K562 (cell line): ENCODE measurements around the gene CACNA1E. TPM values are rescaled to one million over a fixed set of nuclear protein-coding genes. Genes with fewer than 3 reads are reported as not detected.

Experiments used
- BMI1 ChIP-seq: fragments of 150-350 bp; IDR thresholded peaks from 2 replicates; pipeline ENCODE4 v1.6.1; 2014; ENCODE audit warnings: low read length
- CBFB ChIP-seq: sonication (generic); formaldehyde crosslinking; IDR thresholded peaks from 2 replicates; pipeline ENCODE4 v1.4.0; 2020; ENCODE audit warnings: mild to moderate bottlenecking, missing genetic modification reagents
- CXXC5 ChIP-seq: fragments of 250-450 bp; sonication (Bioruptor Pico); IDR thresholded peaks from 2 replicates; pipeline ENCODE4 v1.8.0; 2022; ENCODE audit warnings: inconsistent platforms, mild to moderate bottlenecking, moderate library complexity
- DLX4 ChIP-seq: fragments of 250-450 bp; sonication (Bioruptor Pico); IDR thresholded peaks from 2 replicates; pipeline ENCODE4 v1.6.1; 2021; ENCODE audit warnings: mild to moderate bottlenecking
- ELF4 ChIP-seq: fragments of 450-650 bp; formaldehyde crosslinking; IDR thresholded peaks from 2 replicates; pipeline ENCODE4 v1.4.0; 2022; ENCODE audit warnings: missing genetic modification characterization
- HSF4 ChIP-seq: fragments of 250-450 bp; sonication (Bioruptor Pico); IDR thresholded peaks from 2 replicates; pipeline ENCODE4 v2.1.2; 2022; ENCODE audit warnings: mild to moderate bottlenecking, moderate library complexity, borderline replicate concordance
- JUN ChIP-seq, 2 experiments: sonication (generic) in 1 of 2; formaldehyde crosslinking in 1 of 2; IDR thresholded peaks; 2 replicates each; pipeline versions ENCODE4 v1.6.1 to v1.8.0; 2012 to 2022; ENCODE audit warnings: borderline replicate concordance in 2 of 2, mild to moderate bottlenecking in 2 of 2, improper control_type of control experiment in 1 of 2, low read depth in 1 of 2, low read length in 1 of 2, missing genetic modification reagents in 1 of 2
- JUND ChIP-seq, 2 experiments: IDR thresholded peaks; 2 replicates in 1 of 2; 3 replicates in 1 of 2; pipeline ENCODE4 v1.6.1; 2011; ENCODE audit warnings: borderline replicate concordance in 2 of 2, low read depth in 2 of 2, low read length in 2 of 2, improper control_type of control experiment in 1 of 2, missing biosample characterization in 1 of 2, missing genetic modification characterization in 1 of 2, missing genetic modification reagents in 1 of 2
- MAFF ChIP-seq: IDR thresholded peaks from 2 replicates; pipeline ENCODE4 v1.6.1; 2012; ENCODE audit warnings: low read length, improper control_type of control experiment
- MTA3 ChIP-seq: fragments of 450-650 bp; formaldehyde crosslinking; IDR thresholded peaks from 2 replicates; pipeline ENCODE4 v1.6.1; 2017; ENCODE audit warnings: mild to moderate bottlenecking, borderline replicate concordance
- MTF1 ChIP-seq: fragments of 250-450 bp; sonication (Bioruptor Pico); IDR thresholded peaks from 2 replicates; pipeline ENCODE4 v1.9.0; 2021; ENCODE audit warnings: moderate library complexity, mild to moderate bottlenecking, inconsistent platforms, borderline replicate concordance
- NCOA2 ChIP-seq, 2 experiments: fragments of 450-650 bp; IDR thresholded peaks; 2 replicates each; pipeline ENCODE4 v1.6.1; 2018; ENCODE audit warnings: mild to moderate bottlenecking in 2 of 2, moderate library complexity in 1 of 2; ENCODE audit not compliant: partially characterized antibody in 2 of 2
- NFE2L1 ChIP-seq: fragments of 450-650 bp; IDR thresholded peaks from 2 replicates; pipeline ENCODE4 v1.6.1; 2016; ENCODE audit warnings: missing genetic modification characterization, low read depth, mild to moderate bottlenecking, missing compliant biosample characterization, moderate library complexity, borderline replicate concordance
- NONO ChIP-seq, 2 experiments: fragments of 200-400 bp in 1 of 2; fragments of 450-650 bp in 1 of 2; formaldehyde crosslinking in 1 of 2; IDR thresholded peaks; 2 replicates each; pipeline ENCODE4 v1.6.1; 2017; ENCODE audit warnings: low read depth in 2 of 2, mild to moderate bottlenecking in 2 of 2, moderate library complexity in 2 of 2, low read length in 1 of 2
- PCBP1 ChIP-seq: fragments of 200-400 bp; formaldehyde crosslinking; IDR thresholded peaks from 2 replicates; pipeline ENCODE4 v1.6.1; 2018; ENCODE audit warnings: mild to moderate bottlenecking, low read depth, low read length; ENCODE audit not compliant: poor library complexity, severe bottlenecking
- SPI1 ChIP-seq: IDR thresholded peaks from 2 replicates; pipeline ENCODE4 v1.6.1; 2011; ENCODE audit warnings: low read depth, low read length, control low read depth, borderline replicate concordance
- TARDBP ChIP-seq: fragments of 450-650 bp; IDR thresholded peaks from 2 replicates; pipeline ENCODE4 v1.6.1; 2016
- TFE3 ChIP-seq: fragments of 450-650 bp; formaldehyde crosslinking; IDR thresholded peaks from 2 replicates; pipeline ENCODE4 v1.4.0; 2020; ENCODE audit warnings: mild to moderate bottlenecking, mixed read lengths
- ZFP30 ChIP-seq: fragments of 250-450 bp; sonication (Bioruptor Pico); IDR thresholded peaks from 2 replicates; pipeline ENCODE4 v1.8.0; 2022; ENCODE audit warnings: moderate library complexity, mild to moderate bottlenecking, inconsistent platforms, borderline replicate concordance
- ZNF174 ChIP-seq: fragments of 250-450 bp; sonication (Bioruptor Pico); IDR thresholded peaks from 2 replicates; pipeline ENCODE4 v1.4.0; 2020; ENCODE audit warnings: mild to moderate bottlenecking
- ZNF253 ChIP-seq: fragments of 250-450 bp; sonication (Bioruptor Pico); conservative IDR thresholded peaks from 2 replicates; pipeline ENCODE4 v1.6.1; 2021; ENCODE audit warnings: mild to moderate bottlenecking
- polyA plus RNA-seq, 8 experiments: library from polyadenylated mRNA; depleted of rRNA in 4 of 8; stranded (reverse) in 5 of 8; unstranded in 3 of 8; fragments of >200 nt; fragmentation: Nextera tagmentation in 2 of 8; fragmentation: Illumina TruSeq in 1 of 8; extraction: Ambion mirVana in 2 of 8; extraction: Trizol in 1 of 8; gene quantifications; 2 replicates each; pipeline versions ENCODE4 v1.2.1 to v1.2.3, GENCODE V29; 2011 to 2014; ENCODE audit warnings: inconsistent platforms in 1 of 8, missing spikeins in 1 of 8
- total RNA-seq, 7 experiments: library from RNA; depleted of rRNA in 6 of 7; stranded (reverse); fragments of >200 nt in 6 of 7; fragmentation: Illumina TruSeq in 2 of 7; extraction: Trizol in 2 of 7; gene quantifications; 2 replicates each; pipeline versions ENCODE4 v1.2.1 to v1.2.3, GENCODE V29; 2011 to 2021; ENCODE audit warnings: low replicate concordance in 1 of 7
- TF ChIP-seq, protein P1 (sequence below): fragments of 250-450 bp; sonication (Bioruptor Pico); IDR thresholded peaks from 2 replicates; pipeline ENCODE4 v1.5.0; 2021
- TF ChIP-seq, protein P2 (sequence below): sonication (generic); formaldehyde crosslinking; IDR thresholded peaks from 2 replicates; pipeline ENCODE4 v1.9.0; 2022; ENCODE audit warnings: mild to moderate bottlenecking, missing genetic modification reagents
- TF ChIP-seq, protein P3 (sequence below): fragments of 250-450 bp; sonication (Bioruptor Pico); IDR thresholded peaks from 2 replicates; pipeline ENCODE4 v1.5.1; 2021; ENCODE audit warnings: mild to moderate bottlenecking

CACNA1E gene
- total and polyA plus RNA-seq, 9 of the 15 experiments (the other 6 are each of a cell fraction or from before 2014, with no cell fraction given): under 0.01 to 0.04 TPM; not detected in 7

GRCh38 chr1:181718034-181718433 is 234.7 kb downstream of the CACNA1E start (continued):
- no peak for TF ChIP-seq NFE2L1 (tag)
- TF ChIP-seq ZNF253: no peak
- TF ChIP-seq CBFB (CRISPR knock-in tag): no peak
- no peak for TF ChIP-seq DLX4 (CRISPR knock-in tag)
- TF ChIP-seq, protein P1, sequence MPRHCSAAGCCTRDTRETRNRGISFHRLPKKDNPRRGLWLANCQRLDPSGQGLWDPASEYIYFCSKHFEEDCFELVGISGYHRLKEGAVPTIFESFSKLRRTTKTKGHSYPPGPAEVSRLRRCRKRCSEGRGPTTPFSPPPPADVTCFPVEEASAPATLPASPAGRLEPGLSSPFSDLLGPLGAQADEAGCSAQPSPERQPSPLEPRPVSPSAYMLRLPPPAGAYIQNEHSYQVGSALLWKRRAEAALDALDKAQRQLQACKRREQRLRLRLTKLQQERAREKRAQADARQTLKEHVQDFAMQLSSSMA (CRISPR knock-in tag): no peak
- TF ChIP-seq NONO (IDR thresholded peaks at IDR 0.05; ENCODE audit: low read depth in 2 of 2, low read length in 1 of 2): no peak
- no peak for TF ChIP-seq JUND (IDR thresholded peaks at IDR 0.05; ENCODE audit: borderline replicate concordance, low read depth, low read length)
- TF ChIP-seq JUND (tag; IDR thresholded peaks at IDR 0.05; ENCODE audit: borderline replicate concordance, low read depth, low read length): no peak
- no peak for TF ChIP-seq PCBP1
- no peak for TF ChIP-seq MTA3
- no peak; the same call in 1 of the 2 replicates for TF ChIP-seq MAFF
- no peak for TF ChIP-seq TARDBP
- TF ChIP-seq MTF1 (CRISPR knock-in tag): no peak
- TF ChIP-seq ZNF174 (CRISPR knock-in tag): no peak
- no peak for TF ChIP-seq BMI1
- no peak for TF ChIP-seq TFE3 (CRISPR knock-in tag)
- TF ChIP-seq SPI1: no peak
- no peak for TF ChIP-seq JUN (IDR thresholded peaks at IDR 0.05; ENCODE audit: borderline replicate concordance, low read depth, low read length)
- TF ChIP-seq JUN (CRISPR knock-in tag; IDR thresholded peaks at IDR 0.05; ENCODE audit: borderline replicate concordance): no peak
- TF ChIP-seq NCOA2 (IDR thresholded peaks at IDR 0.05; ENCODE audit: partially characterized antibody in 2 of 2): no peak
- TF ChIP-seq, protein P2, sequence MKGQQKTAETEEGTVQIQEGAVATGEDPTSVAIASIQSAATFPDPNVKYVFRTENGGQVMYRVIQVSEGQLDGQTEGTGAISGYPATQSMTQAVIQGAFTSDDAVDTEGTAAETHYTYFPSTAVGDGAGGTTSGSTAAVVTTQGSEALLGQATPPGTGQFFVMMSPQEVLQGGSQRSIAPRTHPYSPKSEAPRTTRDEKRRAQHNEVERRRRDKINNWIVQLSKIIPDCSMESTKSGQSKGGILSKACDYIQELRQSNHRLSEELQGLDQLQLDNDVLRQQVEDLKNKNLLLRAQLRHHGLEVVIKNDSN (CRISPR knock-in tag): no peak
- TF ChIP-seq CXXC5 (CRISPR knock-in tag): 0 out of 2 replicates have a peak, but pooled peaks have one; percentile 15
- no peak for TF ChIP-seq ELF4 (CRISPR knock-in tag)
- no peak for TF ChIP-seq ZFP30
- TF ChIP-seq, protein P3, sequence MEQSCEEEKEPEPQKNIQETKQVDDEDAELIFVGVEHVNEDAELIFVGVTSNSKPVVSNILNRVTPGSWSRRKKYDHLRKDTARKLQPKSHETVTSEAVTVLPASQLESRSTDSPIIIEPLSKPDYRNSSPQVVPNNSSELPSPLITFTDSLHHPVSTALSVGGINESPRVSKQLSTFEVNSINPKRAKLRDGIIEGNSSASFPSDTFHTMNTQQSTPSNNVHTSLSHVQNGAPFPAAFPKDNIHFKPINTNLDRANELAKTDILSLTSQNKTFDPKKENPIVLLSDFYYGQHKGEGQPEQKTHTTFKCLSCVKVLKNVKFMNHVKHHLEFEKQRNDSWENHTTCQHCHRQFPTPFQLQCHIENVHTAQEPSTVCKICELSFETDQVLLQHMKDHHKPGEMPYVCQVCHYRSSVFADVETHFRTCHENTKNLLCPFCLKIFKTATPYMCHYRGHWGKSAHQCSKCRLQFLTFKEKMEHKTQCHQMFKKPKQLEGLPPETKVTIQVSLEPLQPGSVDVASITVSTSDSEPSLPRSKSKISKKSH (CRISPR knock-in tag): no peak
- TF ChIP-seq HSF4: no peak
